GM19395 (cell line): ENCODE data around the gene DIP2C.

Experiments used
- ATAC-seq: cut with Tn5 transposase; IDR thresholded peaks from one replicate; pipeline ENCODE4 v1.9.1; 2021; ENCODE audit warnings: mild to moderate bottlenecking, moderate library complexity; ENCODE audit not compliant: unreplicated experiment

DIP2C gene

GRCh38 chr10:386771-387592 is 302.5 kb downstream of the DIP2C start:
- ATAC-seq: no peak

GRCh38 chr10:385571-386300 is 303.7 kb downstream of the DIP2C start:
- no peak for ATAC-seq

GRCh38 chr10:384538-385305 is 304.7 kb downstream of the DIP2C start:
- no peak for ATAC-seq

- ATAC-seq: no peak
Measured at GRCh38 chr10:383519-383918, 305.9 kb downstream of the DIP2C start.

- no peak for ATAC-seq
Measured at GRCh38 chr10:381805-382204, 307.7 kb downstream of the DIP2C start.

- no peak for ATAC-seq
Measured at GRCh38 chr10:381346-381745, 308.1 kb downstream of the DIP2C start.

GRCh38 chr10:380313-380940 is 309.0 kb downstream of the DIP2C start:
- ATAC-seq: no peak

- no peak for ATAC-seq
Measured at GRCh38 chr10:378930-379704, 310.4 kb downstream of the DIP2C start.

GRCh38 chr10:378230-378929 is 311.1 kb downstream of the DIP2C start:
- ATAC-seq: no peak

- no peak for ATAC-seq
Measured at GRCh38 chr10:377228-377627, 312.2 kb downstream of the DIP2C start.

GRCh38 chr10:375815-376505 is 313.5 kb downstream of the DIP2C start:
- ATAC-seq: no peak

- ATAC-seq: no peak
Measured at GRCh38 chr10:374354-374753, 315.1 kb downstream of the DIP2C start.

- no peak for ATAC-seq
Measured at GRCh38 chr10:373526-374309, 315.8 kb downstream of the DIP2C start.

- ATAC-seq: no peak
Measured at GRCh38 chr10:373015-373414, 316.5 kb downstream of the DIP2C start.

- no peak for ATAC-seq
Measured at GRCh38 chr10:372566-372965, 316.9 kb downstream of the DIP2C start.

- no peak for ATAC-seq
Measured at GRCh38 chr10:371515-371914, 318.0 kb downstream of the DIP2C start.

GRCh38 chr10:370449-370825 is 319.0 kb downstream of the DIP2C start:
- ATAC-seq: no peak

- no peak for ATAC-seq
Measured at GRCh38 chr10:369684-370448, 319.6 kb downstream of the DIP2C start.
